Lower lobe of right lung (tissue), 2 donors: ENCODE data around the gene PRM2. TPM values are rescaled to one million over a fixed set of nuclear protein-coding genes. Genes with fewer than 3 reads are reported as not detected.

ENCODE experiments used
- ATAC-seq, 2 donors: fragments of 200-7000 bp; cut with Tn5 transposase; one replicate each; pipeline ENCODE4 v1.9.1; 2020 to 2022; ENCODE audit warnings: mild to moderate bottlenecking in 2 of 2, moderate library complexity in 2 of 2
- DNase-seq: peaks from one replicate; pipeline ENCODE4 v3.0.0-alpha.2; 2020
- H3K27ac ChIP-seq: fragments of 200-600 bp; one replicate; pipeline ENCODE4 v1.8.0; 2022
- H3K27me3 ChIP-seq: fragments of 200-600 bp; one replicate; pipeline ENCODE4 v1.8.0; 2022; ENCODE audit warnings: low read depth
- H3K36me3 ChIP-seq: fragments of 200-600 bp; one replicate; pipeline ENCODE4 v1.8.0; 2022; ENCODE audit warnings: mild to moderate bottlenecking
- H3K4me1 ChIP-seq: fragments of 200-600 bp; one replicate; pipeline ENCODE4 v1.8.0; 2022
- H3K4me3 ChIP-seq: fragments of 200-600 bp; one replicate; pipeline ENCODE4 v1.8.0; 2022; ENCODE audit warnings: mild to moderate bottlenecking
- H3K9me3 ChIP-seq: fragments of 200-600 bp; one replicate; pipeline ENCODE4 v1.8.0; 2022
- CTCF ChIP-seq: fragments of 200-600 bp; IDR thresholded peaks from one replicate; pipeline ENCODE4 v1.8.0; 2022; ENCODE audit warnings: antibody characterized with exemption, mild to moderate bottlenecking
- intact Hi-C: fragments of 100-400 bp; cut with DNase I; formaldehyde crosslinking; loops from one replicate; pipeline ENCODE4 v1.11.0; 2022
- total RNA-seq: library from RNA; stranded (reverse); fragmentation: NEBNext Ultra II Directional; extraction: Animal tissue kit (Norgen Biotek cat#: 25700); gene quantifications from one replicate; pipeline ENCODE4 v1.2.1, GENCODE V29; 2021
- donor health status: DM: no; HTN: yes; CAD: no; lungs with severe emphysema.

Gene PRM2
- total RNA-seq, 1 donor from 2014 or later, result not detected

GRCh38 chr16:11245222-11245737, 31.0 kb downstream of the PRM2 start:
- Histone ChIP-seq H3K27ac (no peak overlapping the region), H3K4me3 (no peak overlapping the region), H3K27me3 (no peaks in the 10 kb centered on the region), H3K36me3 (no peaks in the 10 kb centered on the region), H3K9me3 (no peaks in the 10 kb centered on the region), H3K4me1 (no peaks in the 10 kb centered on the region)
- intact Hi-C loops, result no loop called here
- no peak for ATAC-seq
- DNase-seq, result no peak
- TF ChIP-seq CTCF, result no peak

GRCh38 chr16:11242658-11243057, 33.6 kb downstream of the PRM2 start:
- no peak for ATAC-seq
- no peaks in the 10 kb centered on the region for H3K9me3 ChIP-seq
- TF ChIP-seq CTCF, result no peak
- no peak overlapping the region for H3K27ac ChIP-seq
- peaks cover 2% of the 10 kb centered on the region for H3K4me1 ChIP-seq
- no peaks in the 10 kb centered on the region for H3K27me3 ChIP-seq
- H3K36me3 ChIP-seq, result no peaks in the 10 kb centered on the region
- DNase-seq, result no peak
- intact Hi-C loops, result no loop called here
- H3K4me3 ChIP-seq, result no peak overlapping the region

- no peak for TF ChIP-seq CTCF
- intact Hi-C loops, result no loop called here
- no peaks in the 10 kb centered on the region for H3K36me3 ChIP-seq
- no peak for DNase-seq
- H3K9me3 ChIP-seq, result no peaks in the 10 kb centered on the region
- H3K27ac ChIP-seq, result no peak overlapping the region
- peaks cover 8% of the 10 kb centered on the region for H3K4me1 ChIP-seq
- ATAC-seq, result no peak
- no peak overlapping the region for H3K4me3 ChIP-seq
- H3K27me3 ChIP-seq, result no peaks in the 10 kb centered on the region
These were observed 34.6 kb downstream of the PRM2 start for GRCh38 chr16:11241480-11242204.

GRCh38 chr16:11240636-11241473, 35.4 kb downstream of the PRM2 start:
- no peaks in the 10 kb centered on the region for H3K27me3 ChIP-seq
- DNase-seq (no peak), ATAC-seq (peak; percentile 35 to 59)
- no peak for TF ChIP-seq CTCF
- H3K4me1 ChIP-seq, result peaks cover 8% of the 10 kb centered on the region
- H3K4me3 ChIP-seq, result no peak overlapping the region
- no peaks in the 10 kb centered on the region for H3K9me3 ChIP-seq
- no peaks in the 10 kb centered on the region for H3K36me3 ChIP-seq
- H3K27ac ChIP-seq, result no peak overlapping the region
- intact Hi-C loops, result no loop called here

- DNase-seq, result no peak
- Histone ChIP-seq H3K9me3 (no peaks in the 10 kb centered on the region), H3K27me3 (no peaks in the 10 kb centered on the region), H3K4me3 (no peak overlapping the region), H3K4me1 (peaks cover 8% of the 10 kb centered on the region), H3K27ac (no peak overlapping the region), H3K36me3 (no peaks in the 10 kb centered on the region)
- no peak for TF ChIP-seq CTCF
- intact Hi-C loops, result no loop called here
- ATAC-seq, result no peak
These were observed 36.3 kb downstream of the PRM2 start for GRCh38 chr16:11239644-11240632.
